VCaP (cell line): Measurements from ENCODE around the gene GALK1.
A peak's percentile ranks its signal among the peaks of the same experiment; 100 is the strongest.

Experiments used
- H3K27ac ChIP-seq: fragments of 450-650 bp; 2 replicates; pipeline ENCODE4 v1.5.1; 2017
- CTCF ChIP-seq: fragments of 450-650 bp; conservative IDR thresholded peaks from 2 replicates; pipeline ENCODE4 v1.5.1; 2017; ENCODE audit warnings: mild to moderate bottlenecking, moderate library complexity

GALK1 gene

GRCh38 chr17:75795820-75796607 is 31.0 kb upstream of the GALK1 start:
- no peak overlapping the region for H3K27ac ChIP-seq
- TF ChIP-seq CTCF: no peak

GRCh38 chr17:75793460-75793859 is 28.5 kb upstream of the GALK1 start:
- H3K27ac ChIP-seq: no peak overlapping the region
- TF ChIP-seq CTCF: no peak

- no peak overlapping the region for H3K27ac ChIP-seq
- TF ChIP-seq CTCF: no peak
These were observed 26.3 kb upstream of the GALK1 start for GRCh38 chr17:75791254-75791653.

GRCh38 chr17:75785016-75785890 is 20.3 kb upstream of the GALK1 start:
- TF ChIP-seq CTCF: no peak
- H3K27ac ChIP-seq: peak overlapping the region; percentile 97

GRCh38 chr17:75784473-75785015 is 19.6 kb upstream of the GALK1 start, which contains the start of gene UNK:
Gene UNK, plus strand, starts transcription at chr17:75784806. Its CDS starts 75 bp downstream, at chr17:75784881.
- H3K27ac ChIP-seq: peak within 1 kb of the TSS; percentile 97
- TF ChIP-seq CTCF: no peak

- H3K27ac ChIP-seq: peak overlapping the region; percentile 97
- TF ChIP-seq CTCF: no peak
These were observed 18.9 kb upstream of the GALK1 start for GRCh38 chr17:75783803-75784472.
